GM15510 (cell line): ENCODE measurements around the gene CD81.
A peak's percentile ranks its signal among the peaks of the same experiment; 100 is the strongest.

Experiments used
- POLR2A ChIP-seq: IDR thresholded peaks from 3 replicates; pipeline ENCODE4 v1.6.1; 2011; ENCODE audit warnings: borderline replicate concordance; ENCODE audit not compliant: insufficient read length; ENCODE audit errors: extremely low read depth

CD81 gene

DNA sequence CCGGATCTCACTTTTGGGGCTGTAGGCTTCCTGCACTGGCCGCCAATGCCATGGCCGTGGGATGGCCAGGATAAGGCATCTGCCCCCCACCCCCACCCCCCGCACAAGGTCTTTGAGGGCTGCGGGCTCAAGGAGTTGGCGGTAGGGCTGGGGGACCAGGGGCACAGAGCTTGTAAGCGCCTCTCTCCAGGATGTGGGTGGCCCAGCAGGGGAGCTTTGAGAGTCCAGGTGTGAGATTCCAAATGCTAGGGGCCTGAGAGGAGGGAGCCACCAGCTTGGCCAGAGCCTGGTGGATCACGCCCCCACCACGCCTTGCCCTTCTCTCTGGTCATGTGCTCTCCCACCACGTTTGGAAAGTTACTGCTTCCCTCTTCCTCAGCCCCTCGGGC lies 5.0 kb downstream of the CD81 start:
- no peak for TF ChIP-seq POLR2A

DNA sequence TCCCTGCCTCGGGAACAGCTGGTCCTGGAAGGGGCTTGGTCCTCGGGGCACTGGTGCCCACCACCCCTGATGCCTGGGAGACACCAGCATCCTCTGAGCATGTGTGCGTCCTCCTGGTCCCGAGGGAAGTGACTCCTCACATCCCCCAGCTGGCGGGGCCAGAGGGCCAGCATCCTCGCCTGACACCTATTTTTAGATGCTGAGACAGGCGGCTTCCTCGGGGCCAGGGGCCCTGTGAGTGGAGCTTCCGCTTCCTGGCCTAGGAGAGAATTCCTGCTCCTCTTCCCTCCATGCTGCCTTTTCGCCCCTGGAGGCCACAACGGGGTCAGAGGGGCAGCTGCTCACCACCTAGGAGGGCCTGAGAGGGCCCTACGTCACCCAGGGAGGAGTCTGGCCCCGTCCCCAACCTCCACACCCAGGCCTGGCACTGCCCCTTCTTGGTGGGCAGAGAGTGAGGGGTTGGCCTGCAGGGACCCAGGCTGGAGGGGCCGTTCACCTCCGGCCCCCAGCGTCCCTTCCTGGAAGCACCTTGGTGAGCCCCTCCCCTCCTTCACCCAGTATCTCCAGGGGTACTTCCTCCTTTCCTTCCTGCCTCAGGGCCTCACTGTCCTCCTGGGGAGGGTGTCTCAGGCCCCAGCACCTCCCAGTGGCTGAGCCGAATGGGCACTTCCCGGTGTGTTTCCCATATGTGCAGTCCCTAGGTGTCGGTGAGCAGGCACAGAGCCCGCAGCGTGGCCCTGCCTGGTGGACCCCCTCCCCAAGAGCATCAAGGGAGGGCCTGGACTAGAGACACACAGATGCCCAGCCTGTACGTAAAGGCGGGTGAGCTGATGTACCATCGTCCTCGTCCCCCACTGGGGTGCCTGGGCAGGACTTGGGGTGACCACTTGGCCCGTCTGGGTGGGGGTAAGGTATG lies 6.1 kb downstream of the CD81 start:
- no peak for TF ChIP-seq POLR2A

DNA sequence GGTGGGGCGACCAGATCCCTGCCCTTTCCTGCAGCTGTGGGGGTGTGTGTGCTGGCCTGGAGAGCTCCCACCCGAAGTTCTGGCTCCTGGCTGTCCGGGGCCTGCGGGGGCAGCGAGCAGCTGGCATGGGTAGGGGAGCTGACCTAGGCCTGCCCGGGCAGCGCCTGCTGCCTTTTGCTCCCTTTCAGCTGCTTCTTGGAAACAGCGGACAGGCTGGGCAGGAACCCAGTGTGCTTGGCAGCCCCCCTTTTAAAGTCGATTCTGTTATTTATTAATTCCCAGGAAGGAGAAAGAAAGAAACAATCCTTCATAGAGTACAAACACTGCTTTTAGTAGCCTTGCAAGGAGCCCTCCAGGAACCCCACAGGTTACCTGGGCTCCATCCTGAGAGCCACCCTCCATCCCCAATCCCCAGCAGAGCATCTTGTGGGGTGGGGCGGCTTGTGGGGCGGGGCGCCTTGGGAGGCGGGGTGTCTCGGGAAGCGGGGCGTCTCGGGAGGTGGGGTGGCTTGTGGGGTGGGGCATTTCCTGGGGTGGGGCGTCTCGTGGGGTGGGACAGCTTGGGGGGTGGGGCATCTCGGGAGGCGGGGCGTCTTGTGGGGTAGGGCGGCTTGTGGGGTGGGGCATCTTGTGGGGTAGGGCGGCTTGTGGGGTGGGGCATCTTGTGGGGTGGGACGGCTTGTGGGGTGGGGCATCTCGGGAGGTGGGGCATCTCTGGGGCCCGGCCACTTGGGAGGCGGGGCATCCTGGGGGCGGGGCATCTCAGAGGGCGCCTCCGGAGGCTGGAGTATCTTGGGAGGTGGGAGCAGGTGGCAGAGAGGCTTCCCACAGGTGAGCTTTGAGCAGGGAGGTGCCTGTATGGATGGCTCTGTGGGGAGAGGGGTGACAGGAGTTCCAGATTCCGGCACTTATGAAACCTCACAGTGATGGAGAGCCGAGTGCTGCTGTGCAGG lies 7.0 kb downstream of the CD81 start:
- peak; percentile 15 for TF ChIP-seq POLR2A

DNA sequence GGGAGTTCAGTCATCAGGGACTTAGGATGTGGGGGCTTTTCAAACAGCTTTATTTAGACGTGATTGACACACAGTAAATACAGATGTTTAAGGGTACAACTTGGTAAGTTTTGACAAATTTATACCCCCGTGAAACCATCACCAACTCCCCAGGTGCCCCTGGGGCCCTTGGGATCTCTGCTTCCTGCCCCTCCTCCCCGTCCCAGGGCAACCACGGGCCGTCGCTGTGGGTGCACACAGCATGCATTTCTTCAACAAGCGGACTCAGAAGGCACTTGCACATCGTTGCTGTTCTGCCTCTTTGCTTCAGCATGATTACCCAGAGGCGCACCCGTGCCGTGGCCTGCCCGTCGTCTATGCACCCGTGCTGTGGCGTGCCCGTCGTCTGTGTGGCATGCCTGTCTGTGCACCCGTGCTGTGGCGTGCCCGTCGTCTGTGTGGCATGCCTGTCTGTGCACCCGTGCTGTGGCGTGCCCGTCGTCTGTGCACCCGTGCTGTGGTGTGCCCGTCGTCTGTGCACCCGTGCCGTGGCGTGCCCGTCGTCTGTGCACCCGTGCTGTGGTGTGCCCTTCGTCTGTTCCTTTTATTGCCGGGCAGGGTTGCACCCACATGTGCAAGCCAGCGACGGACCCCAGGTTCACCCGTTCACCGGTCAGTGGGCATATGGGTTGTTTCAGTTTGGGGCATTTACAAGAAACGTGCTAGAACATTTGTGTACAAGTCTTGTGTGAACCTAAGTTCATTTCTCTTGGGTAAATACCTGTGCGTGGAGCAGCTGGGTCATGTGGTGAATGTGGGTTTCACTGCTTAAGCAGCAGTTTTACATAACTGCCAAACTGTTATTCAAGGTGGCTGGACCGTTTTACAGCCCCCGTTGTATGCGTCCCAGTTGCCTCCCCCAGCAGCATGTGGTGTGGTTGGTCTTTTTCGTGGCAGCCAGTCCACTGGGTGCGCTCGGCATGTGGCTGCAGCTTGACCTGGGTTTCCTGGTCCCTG lies 8.3 kb downstream of the CD81 start:
- TF ChIP-seq POLR2A: no peak

DNA sequence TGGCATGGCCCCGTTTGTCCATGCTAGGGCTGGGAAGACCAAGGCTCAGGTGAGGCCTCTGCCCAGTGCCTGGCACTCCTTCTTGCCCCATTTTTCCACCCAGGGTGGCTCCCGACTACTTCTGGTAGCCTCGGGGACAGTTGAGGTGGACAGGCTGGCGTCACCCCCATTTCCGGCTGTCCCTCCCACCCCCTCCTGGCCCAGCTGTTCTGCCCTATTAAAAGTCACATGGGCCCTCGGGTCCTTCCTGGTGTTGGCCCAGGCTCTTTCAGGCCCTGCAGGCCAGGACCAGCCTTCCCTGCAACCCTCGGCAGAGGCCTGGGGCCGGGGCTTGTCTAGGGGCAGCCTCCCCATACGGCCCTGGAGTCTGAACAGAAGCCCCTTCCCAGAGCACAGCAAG lies 9.5 kb downstream of the CD81 start:
- TF ChIP-seq POLR2A: no peak

DNA sequence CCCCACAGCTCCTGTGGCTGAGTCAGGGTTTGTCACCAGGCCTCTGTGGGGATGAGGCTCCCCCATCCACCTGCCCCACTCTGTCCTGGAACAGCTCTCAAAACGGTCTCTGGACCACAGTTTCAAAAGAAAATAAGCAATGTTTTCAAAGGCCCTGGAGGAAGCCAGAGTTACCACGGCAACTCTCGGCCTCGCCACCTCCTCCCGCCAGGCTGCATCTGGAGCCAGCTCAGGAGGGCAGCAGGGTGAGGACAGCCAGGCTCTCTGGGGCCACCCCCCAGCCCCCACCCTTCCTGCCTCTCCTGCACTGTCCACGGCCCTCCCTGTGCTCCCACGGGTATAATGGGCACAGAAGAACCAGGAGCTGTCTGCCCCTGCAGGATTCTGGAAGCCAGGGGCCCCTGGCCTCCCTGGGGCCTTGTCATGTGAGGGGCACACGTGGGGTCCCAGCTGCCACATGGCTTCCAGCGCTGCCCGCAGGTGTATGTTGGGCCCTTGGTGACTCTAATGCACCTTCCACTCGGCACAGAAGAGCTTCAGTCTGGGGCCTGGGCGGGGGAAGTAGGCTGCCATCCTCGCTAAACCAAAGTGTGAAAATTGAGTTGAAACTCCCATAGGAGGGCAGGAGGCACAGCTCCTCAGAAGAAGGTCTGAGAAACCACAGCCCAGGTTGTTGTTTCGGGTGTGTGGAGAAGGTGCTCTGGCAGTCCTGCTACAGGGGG lies 10.3 kb downstream of the CD81 start:
- TF ChIP-seq POLR2A: no peak

DNA sequence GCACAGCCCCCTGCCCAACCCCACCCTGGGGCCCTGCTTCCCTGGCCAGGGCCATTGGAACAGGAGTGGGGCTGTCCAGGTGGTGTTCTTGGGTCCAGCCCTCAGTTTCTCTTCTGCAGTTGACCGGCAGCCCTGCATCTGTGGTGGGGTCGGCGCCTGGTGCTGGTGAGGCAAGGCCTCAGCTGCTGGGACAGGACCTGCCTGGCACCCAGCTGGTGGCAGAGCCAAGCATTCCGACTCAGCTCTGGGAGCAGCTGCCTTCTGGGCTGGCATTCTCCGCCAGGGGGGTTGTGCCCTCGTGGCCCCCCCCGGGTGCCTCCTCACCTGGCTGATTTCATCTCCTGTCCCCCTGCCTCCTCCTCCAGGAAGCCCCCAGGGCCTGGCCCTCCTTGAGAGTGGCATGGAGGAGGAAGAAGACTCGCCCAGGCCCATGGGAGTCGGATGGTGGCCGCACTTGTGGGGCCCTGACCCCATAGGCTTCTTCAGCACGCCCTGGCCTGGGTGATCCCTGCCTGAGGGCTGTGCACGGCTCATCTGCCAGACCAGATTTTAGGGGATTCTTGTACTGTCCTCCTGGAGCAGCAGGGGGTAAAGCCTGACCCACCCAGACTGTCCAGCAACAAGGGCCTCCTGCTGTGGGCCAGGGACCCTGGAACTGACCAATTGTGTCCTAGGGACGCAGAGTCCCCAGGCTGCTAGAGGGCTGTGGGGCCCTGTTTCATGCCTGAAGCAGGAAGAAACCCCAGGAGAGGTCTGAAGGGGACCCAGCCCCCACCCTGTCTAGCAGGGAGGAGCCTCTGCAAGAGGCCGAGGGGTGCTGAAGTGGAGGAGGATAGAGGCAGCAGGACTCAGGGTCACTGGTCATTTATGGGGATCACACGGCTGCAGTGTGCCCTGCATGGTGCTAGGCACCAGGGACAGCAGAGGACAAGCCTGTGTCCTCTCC lies 11.6 kb downstream of the CD81 start:
- no peak for TF ChIP-seq POLR2A

DNA sequence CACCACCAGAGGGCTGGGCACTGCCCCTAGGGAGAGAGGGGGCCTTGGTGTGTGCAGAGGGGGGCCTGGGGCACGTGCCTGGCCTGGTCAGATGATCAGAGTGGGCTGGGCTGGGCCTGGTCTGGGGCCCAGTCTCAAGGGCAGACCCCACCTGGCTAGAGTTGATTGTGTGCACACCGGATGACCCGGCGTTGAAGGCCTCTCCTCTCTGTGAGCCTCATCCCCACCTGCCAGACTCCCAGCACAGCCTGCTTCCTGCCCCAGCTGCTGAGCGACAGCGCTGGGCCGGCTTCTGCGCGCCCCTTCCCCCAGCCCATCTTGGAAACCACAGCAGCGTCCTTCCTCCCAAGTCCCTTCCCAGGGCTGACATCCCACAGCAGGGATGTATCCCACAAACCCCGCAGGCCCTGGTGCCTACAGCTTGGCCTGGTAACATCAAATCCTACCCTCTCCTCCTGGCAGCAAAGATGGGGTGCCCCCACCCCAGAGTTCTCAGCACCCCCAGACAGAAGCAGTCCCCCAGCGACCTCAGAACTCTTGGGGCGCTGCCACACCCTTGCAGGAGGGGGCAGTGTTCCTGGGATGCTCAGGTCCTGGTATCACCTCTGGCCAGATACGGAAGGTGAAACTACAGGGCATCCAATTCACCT lies 12.4 kb downstream of the CD81 start:
- TF ChIP-seq POLR2A: no peak

DNA sequence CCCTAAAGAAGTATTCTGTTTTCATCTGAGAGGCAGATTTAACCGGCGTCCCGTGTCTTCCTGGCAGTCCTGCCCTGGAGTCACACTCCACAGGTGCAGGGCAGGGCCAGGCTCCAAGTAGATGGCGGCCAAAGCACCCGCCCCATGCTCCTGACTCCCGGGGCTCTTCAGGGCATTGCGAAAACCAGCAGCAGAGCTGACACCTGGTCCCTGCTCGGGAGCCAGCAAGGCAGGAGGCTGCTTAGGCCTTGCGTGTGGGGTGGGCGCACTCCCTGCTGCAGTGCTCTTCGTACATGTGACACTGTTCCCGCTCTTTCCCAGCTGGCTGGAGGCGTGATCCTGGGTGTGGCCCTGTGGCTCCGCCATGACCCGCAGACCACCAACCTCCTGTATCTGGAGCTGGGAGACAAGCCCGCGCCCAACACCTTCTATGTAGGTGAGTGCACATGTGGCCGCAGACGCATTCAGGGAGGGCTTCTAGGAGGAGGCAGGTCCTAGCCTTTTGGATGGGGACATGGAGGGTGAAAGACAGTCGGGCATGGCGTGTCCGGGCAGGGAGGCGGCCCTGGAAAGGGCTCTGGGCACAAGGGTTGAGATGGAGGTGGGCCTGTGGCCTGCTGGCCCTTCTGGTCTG lies 13.1 kb downstream of the CD81 start:
- no peak for TF ChIP-seq POLR2A

- no peak for TF ChIP-seq POLR2A
Observed at GRCh38 chr11:2390725-2391151, 13.6 kb downstream of the CD81 start.

- TF ChIP-seq POLR2A: no peak
Observed at GRCh38 chr11:2391181-2391975, 14.3 kb downstream of the CD81 start.
